Kasumi-1 (cell line): ENCODE measurements around the gene GCFC2.
"Not testable (repeated sequence)": the region's sequence is repeated elsewhere in the genome, so short reads cannot be mapped to it uniquely, and the experiment has no call there.

Source experiments
- DNase-seq, 2 experiments: peaks; one replicate each; lab custom pipeline; 2025; lab: John Stamatoyannopoulos, UW

Gene GCFC2

GRCh38 chr2:75679556-75679955, 31.2 kb downstream of the GCFC2 start:
- no peak for DNase-seq

GRCh38 chr2:75676464-75676863, 34.3 kb downstream of the GCFC2 start:
- DNase-seq, result no peak

GRCh38 chr2:75675908-75676307, 34.8 kb downstream of the GCFC2 start:
- DNase-seq, result no peak

GRCh38 chr2:75675423-75675822, 35.3 kb downstream of the GCFC2 start:
- DNase-seq, result not testable (repeated sequence)

GRCh38 chr2:75667884-75668283, 42.8 kb downstream of the GCFC2 start:
- no peak for DNase-seq

GRCh38 chr2:75666911-75667310, 43.8 kb downstream of the GCFC2 start:
- no peak for DNase-seq

GRCh38 chr2:75657798-75658197, 52.9 kb downstream of the GCFC2 start:
- no peak for DNase-seq

GRCh38 chr2:75656563-75656962, 54.2 kb downstream of the GCFC2 start:
- DNase-seq, result no peak

GRCh38 chr2:75655861-75656260, 54.9 kb downstream of the GCFC2 start:
- DNase-seq, result no peak

- no peak for DNase-seq
Observed at GRCh38 chr2:75654012-75654411, 56.7 kb downstream of the GCFC2 start.

- DNase-seq, result peak in 1 of 2 experiments; percentile 15
Observed at GRCh38 chr2:75647771-75648170, 62.9 kb downstream of the GCFC2 start.

GRCh38 chr2:75646583-75647425, 63.9 kb downstream of the GCFC2 start, which contains the start of gene MRPL19:
MRPL19 (plus strand) TSS chr2:75646783; CDS start chr2:75646808, 25 bp downstream.
- peak; percentile 94 to 96 for DNase-seq

- DNase-seq, result no peak
Observed at GRCh38 chr2:75646090-75646582, 64.6 kb downstream of the GCFC2 start.

- no peak for DNase-seq
Observed at GRCh38 chr2:75645643-75646042, 65.1 kb downstream of the GCFC2 start.

- DNase-seq, result no peak
Observed at GRCh38 chr2:75643980-75644379, 66.7 kb downstream of the GCFC2 start.

GRCh38 chr2:75641587-75641986, 69.1 kb downstream of the GCFC2 start:
- DNase-seq, result no peak

GRCh38 chr2:75640621-75641121, 70.0 kb downstream of the GCFC2 start:
- DNase-seq, result peak; percentile 50 to 75

GRCh38 chr2:75637568-75637967, 73.1 kb downstream of the GCFC2 start:
- DNase-seq, result no peak

GRCh38 chr2:75634945-75635344, 75.8 kb downstream of the GCFC2 start:
- DNase-seq, result no peak

- no peak for DNase-seq
Observed at GRCh38 chr2:75633620-75634019, 77.1 kb downstream of the GCFC2 start.

GRCh38 chr2:75632813-75633212, 77.9 kb downstream of the GCFC2 start:
- DNase-seq, result no peak

- DNase-seq, result no peak
Observed at GRCh38 chr2:75632091-75632701, 78.5 kb downstream of the GCFC2 start.

GRCh38 chr2:75627902-75628504, 82.7 kb downstream of the GCFC2 start:
- peak; percentile 69 to 75 for DNase-seq
